Thymus (tissue), 11 donors: ENCODE data around the gene OPCML. TPM values are rescaled to one million over a fixed set of nuclear protein-coding genes. Genes with fewer than 3 reads are reported as not detected.

Source experiments
- DNase-seq, 9 donors: peaks; one replicate each; pipeline ENCODE4 v3.0.0-alpha.2; 2013; ENCODE audit warnings: low spot score in 9 of 9, low read depth in 6 of 9, missing footprints in 1 of 9
- H3K27ac ChIP-seq, 2 donors: one replicate each; pipeline ENCODE4 v1.5.1; 2013; ENCODE audit warnings: control low read depth in 1 of 2, low read depth in 1 of 2, low read length in 1 of 2, mild to moderate bottlenecking in 1 of 2, moderate library complexity in 1 of 2
- H3K27me3 ChIP-seq, 2 donors: one replicate each; pipeline ENCODE4 v1.5.1; 2013; ENCODE audit warnings: low read length in 1 of 2; ENCODE audit not compliant: control insufficient read depth in 2 of 2, insufficient read depth in 1 of 2
- H3K36me3 ChIP-seq, 2 donors: one replicate each; pipeline ENCODE4 v1.5.1; 2013; ENCODE audit warnings: low read length in 1 of 2, mild to moderate bottlenecking in 1 of 2, moderate library complexity in 1 of 2; ENCODE audit not compliant: control insufficient read depth in 2 of 2, insufficient read depth in 2 of 2
- H3K4me1 ChIP-seq, 2 donors: one replicate each; pipeline ENCODE4 v1.5.1; 2013; ENCODE audit warnings: low read length in 2 of 2; ENCODE audit not compliant: control insufficient read depth in 2 of 2, insufficient read depth in 2 of 2
- H3K4me3 ChIP-seq, 2 donors: one replicate each; pipeline ENCODE4 v1.5.1; 2013; ENCODE audit warnings: low read length in 2 of 2, control low read depth in 1 of 2, mild to moderate bottlenecking in 1 of 2
- H3K9me3 ChIP-seq, 2 donors: one replicate each; pipeline ENCODE4 v1.5.1; 2013; ENCODE audit warnings: low read length in 1 of 2, mild to moderate bottlenecking in 1 of 2; ENCODE audit not compliant: control insufficient read depth in 2 of 2, insufficient read depth in 1 of 2
- WGBS: extraction: QIAGEN DNeasy Blood & Tissue Kit; methylation state at CpG from one replicate; pipeline ENCODE4 v1.1.7; 2013; 5-methylcytosine and 5-hydroxymethylcytosine counted together
- polyA plus RNA-seq: library from polyadenylated mRNA; stranded (reverse); fragments of 200-250 nt; gene quantifications from one replicate; pipeline ENCODE4 v1.2.3, GENCODE V29; 2013
- total RNA-seq: library from RNA; stranded (reverse); fragments of 120-200 nt; gene quantifications from one replicate; pipeline ENCODE4 v1.2.4, GENCODE V29; 2013
- donor health status: healthy.

OPCML gene
- total and polyA plus RNA-seq, 2 donors = 0.07 to 0.09 TPM

DNA sequence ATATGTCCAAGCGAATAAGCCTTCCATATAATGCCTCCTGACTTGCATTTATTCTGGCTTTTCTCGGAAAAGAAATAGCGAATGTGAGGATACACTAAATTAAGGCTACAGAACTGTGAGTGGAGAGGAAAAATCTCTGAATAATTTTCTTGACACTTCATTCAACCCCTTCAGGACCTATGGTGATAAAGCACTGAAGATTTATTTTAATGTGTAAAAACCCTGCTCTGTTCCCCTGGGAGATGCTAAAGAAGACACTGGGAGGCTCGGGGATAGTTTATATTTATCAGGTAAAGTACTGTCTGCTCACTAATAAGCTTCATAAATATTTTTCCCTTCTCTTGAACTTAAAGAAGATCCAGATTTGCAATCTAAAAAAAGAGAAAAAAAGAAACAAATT is 895.8 kb downstream of the OPCML start:
- Histone ChIP-seq H3K4me3 (no peak overlapping the region), H3K27ac (no peak overlapping the region), H3K4me1 (peaks cover 0 to 3% of the 10 kb centered on the region in 2 donors), H3K9me3 (no peaks in the 10 kb centered on the region), H3K27me3 (no peaks in the 10 kb centered on the region), H3K36me3 (no peaks in the 10 kb centered on the region)
- WGBS = 90% methylated on average over 4 of the region's 4 CpGs
- no peak for DNase-seq

DNA sequence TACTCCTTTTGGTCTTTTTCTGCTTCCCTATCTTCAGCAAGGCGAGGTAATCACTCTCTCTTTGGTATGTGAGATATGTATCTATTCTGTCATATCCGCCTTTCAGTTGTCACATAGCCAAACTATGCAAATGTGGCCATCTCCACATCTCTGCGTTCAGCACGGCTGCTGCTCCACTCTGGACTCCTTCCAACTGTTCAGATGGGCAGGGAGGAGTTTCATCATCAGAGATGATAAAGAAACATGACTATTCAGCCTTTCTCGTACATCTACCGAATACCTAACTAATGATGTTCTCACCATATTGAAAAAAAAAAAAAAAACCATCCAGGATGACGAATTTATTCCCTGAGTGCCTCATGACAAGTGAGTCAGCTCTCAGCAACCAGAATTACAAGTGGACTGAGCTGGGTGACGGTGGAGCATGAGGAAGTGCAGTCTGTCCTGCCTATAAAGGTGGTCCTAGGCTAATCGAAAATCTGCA is 899.6 kb downstream of the OPCML start:
- no peaks in the 10 kb centered on the region for H3K27me3 ChIP-seq
- DNase-seq = no peak
- no peaks in the 10 kb centered on the region for H3K36me3 ChIP-seq
- 81% methylated on average over 9 of the region's 9 CpGs for WGBS
- no peaks in the 10 kb centered on the region for H3K4me1 ChIP-seq
- H3K4me3 ChIP-seq = no peak overlapping the region
- H3K9me3 ChIP-seq = no peaks in the 10 kb centered on the region
- no peak overlapping the region for H3K27ac ChIP-seq

DNA sequence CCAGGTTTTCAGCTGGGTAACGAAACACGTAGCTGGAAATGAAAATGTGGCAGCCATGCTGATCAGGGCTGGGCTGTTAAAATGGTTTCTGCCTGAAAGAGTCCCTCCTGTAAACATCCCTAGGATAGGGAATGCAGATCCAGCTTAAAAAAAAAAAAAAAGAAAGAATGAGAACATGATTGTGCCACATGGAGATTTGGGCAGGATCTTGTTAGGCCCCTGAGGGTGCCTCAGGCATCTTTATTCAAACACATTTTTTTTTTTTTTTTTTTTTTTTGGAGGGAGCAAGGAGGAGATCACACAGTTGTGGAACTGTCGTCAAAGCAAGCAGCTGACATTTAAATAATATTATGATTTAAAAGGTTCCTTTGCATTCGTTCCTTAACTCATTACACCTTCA is 900.3 kb downstream of the OPCML start:
- Histone ChIP-seq H3K27me3 (no peaks in the 10 kb centered on the region), H3K4me3 (no peak overlapping the region), H3K4me1 (no peaks in the 10 kb centered on the region), H3K9me3 (no peaks in the 10 kb centered on the region), H3K36me3 (no peaks in the 10 kb centered on the region), H3K27ac (no peak overlapping the region)
- WGBS = 94% methylated on average over 4 of the region's 4 CpGs
- DNase-seq = no peak

DNA sequence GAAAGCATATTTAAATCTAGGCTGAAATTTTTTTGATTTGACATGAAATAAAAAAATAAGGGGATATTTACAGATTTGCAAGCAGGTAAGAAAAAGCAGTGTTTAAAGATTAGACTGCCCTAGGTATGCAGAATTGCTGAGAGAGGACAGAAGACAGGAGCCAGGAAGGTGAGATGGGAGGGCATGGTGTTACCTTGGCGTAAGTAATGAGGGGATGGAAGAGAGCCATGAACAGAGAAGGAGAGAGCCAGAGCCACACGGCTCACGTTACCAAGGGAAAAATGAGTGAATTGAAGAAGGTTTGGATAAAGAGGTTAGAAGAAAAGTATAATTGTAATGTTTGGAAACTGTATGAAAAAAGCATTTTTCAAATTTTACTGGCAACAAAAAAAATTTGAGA is 904.3 kb downstream of the OPCML start:
- no peaks in the 10 kb centered on the region for H3K9me3 ChIP-seq
- WGBS = 93% methylated on average over 3 of the region's 3 CpGs
- H3K36me3 ChIP-seq = no peaks in the 10 kb centered on the region
- H3K27ac ChIP-seq = no peak overlapping the region
- H3K4me3 ChIP-seq = no peak overlapping the region
- H3K27me3 ChIP-seq = no peaks in the 10 kb centered on the region
- no peak for DNase-seq
- H3K4me1 ChIP-seq = no peaks in the 10 kb centered on the region

DNA sequence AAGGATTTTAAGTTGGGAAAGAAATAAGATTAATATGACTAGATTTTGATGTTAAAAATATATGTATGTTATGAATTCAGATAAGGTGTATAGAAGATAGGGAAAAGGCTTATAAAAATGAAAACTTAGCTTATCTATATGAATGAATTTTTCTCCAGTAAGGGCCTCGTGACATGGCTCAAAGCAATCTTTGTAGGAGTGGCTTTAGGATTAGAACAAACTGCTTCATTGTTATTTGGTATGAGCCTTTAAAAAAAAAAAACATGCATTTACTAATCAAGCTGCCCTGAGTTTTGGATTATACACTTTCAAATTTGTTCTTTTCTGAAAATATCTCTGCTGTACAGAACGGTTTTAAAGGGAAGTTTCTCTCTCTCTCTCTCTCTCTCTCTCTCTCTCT is 905.9 kb downstream of the OPCML start:
- WGBS = 76% methylated on average over 2 of the region's 2 CpGs
- DNase-seq = no peak
- H3K27ac ChIP-seq = no peak overlapping the region
- no peaks in the 10 kb centered on the region for H3K27me3 ChIP-seq
- no peaks in the 10 kb centered on the region for H3K36me3 ChIP-seq
- H3K9me3 ChIP-seq = no peaks in the 10 kb centered on the region
- no peak overlapping the region for H3K4me3 ChIP-seq
- no peaks in the 10 kb centered on the region for H3K4me1 ChIP-seq

DNA sequence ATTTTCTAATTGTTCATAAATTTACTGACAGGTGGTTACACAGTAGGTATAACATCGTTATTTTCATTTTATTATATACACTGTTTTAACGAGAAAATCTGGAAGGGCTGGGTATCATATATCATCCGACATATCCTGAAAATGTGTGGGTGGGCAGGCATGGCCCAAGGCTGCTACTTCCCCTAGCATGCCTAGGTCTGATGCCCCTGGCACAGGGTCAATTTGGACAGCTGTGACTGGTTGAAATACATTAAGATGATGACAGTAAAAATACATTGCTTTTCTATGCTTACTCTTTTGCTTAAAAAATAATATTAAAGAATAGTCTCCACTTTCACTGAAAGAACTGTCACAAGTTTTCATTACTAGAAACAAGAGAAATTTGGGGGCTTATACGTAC is 908.8 kb downstream of the OPCML start:
- Histone ChIP-seq H3K4me3 (no peak overlapping the region), H3K9me3 (no peaks in the 10 kb centered on the region), H3K27ac (no peak overlapping the region), H3K27me3 (no peaks in the 10 kb centered on the region), H3K36me3 (no peaks in the 10 kb centered on the region), H3K4me1 (no peaks in the 10 kb centered on the region)
- WGBS = 82% methylated on average over 4 of the region's 4 CpGs
- no peak for DNase-seq

DNA sequence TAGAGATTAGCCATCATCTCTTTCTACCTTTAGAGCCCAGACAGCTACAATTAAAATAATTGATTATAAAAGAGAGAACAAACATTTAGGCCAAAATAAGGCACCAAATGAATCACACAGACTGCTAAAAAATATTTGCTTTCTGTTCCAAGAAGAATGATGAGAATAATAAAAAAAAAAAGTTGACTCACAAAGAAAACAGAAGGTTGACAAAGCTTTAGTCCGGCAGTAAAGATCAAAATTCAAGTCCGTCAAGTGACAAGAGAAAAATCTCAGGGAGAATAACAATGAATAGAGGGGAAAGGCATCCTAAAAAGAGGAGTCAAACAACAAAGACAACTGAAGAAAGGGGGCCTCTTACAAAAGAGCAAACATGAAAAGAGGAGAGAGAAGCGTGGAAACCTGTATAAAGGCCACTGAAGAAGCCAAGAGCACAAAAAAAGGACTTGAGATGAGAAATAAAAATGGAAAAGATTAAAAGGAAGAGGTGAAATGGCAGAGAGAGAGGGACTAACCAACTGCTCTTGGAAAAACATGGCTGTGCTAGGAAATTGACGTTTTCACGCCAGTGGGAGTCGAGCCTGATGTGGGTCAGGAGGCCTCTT is 910.2 kb downstream of the OPCML start:
- Histone ChIP-seq H3K4me1 (no peaks in the 10 kb centered on the region), H3K36me3 (no peaks in the 10 kb centered on the region), H3K27ac (no peak overlapping the region), H3K27me3 (no peaks in the 10 kb centered on the region), H3K9me3 (no peaks in the 10 kb centered on the region), H3K4me3 (no peak overlapping the region)
- no peak for DNase-seq
- 87% methylated on average over 6 of the region's 6 CpGs for WGBS

DNA sequence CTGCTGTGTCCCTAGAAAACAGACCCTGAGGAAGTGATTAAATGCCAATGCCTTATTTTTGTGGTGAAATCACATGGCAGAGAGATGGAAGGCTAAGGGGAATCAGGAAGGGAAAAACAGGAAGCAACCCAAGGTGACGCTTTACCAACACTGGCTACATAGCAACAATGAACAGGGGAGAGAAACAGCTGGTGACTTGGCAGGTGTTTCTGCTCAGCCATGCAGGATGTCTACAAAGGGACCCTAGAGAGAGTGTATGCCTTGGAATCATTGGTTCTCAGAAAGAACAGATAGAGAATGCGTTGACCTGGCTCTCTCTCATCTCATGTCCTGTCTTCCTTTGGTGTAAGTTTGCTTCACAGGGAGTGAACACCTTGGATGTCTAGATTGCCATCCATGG is 911.9 kb downstream of the OPCML start:
- Histone ChIP-seq H3K36me3 (no peaks in the 10 kb centered on the region), H3K27me3 (no peaks in the 10 kb centered on the region), H3K4me1 (no peaks in the 10 kb centered on the region), H3K4me3 (no peak overlapping the region), H3K27ac (no peak overlapping the region), H3K9me3 (no peaks in the 10 kb centered on the region)
- no peak for DNase-seq
- 79% methylated on average over 2 of the region's 2 CpGs for WGBS

DNA sequence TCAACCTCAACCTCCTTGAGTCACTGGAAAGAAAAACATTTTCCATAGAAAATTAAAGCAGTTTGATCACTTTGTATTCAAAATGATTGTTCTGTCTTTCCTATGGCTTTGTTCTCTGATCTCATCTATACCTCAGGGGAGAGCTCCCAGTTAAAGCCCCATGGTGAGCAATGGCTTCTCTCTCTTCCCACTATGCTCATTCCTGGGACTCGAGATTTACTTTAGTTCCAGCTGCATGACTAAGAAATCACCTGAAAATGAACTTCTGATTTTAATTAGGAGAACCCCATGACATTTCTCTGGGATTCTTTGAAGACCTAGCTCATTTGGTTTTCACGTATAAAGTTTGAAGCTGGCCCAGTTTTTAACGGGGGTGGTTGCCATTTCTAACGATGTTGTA is 921.5 kb downstream of the OPCML start:
- Histone ChIP-seq H3K4me3 (no peak overlapping the region), H3K27me3 (no peaks in the 10 kb centered on the region), H3K36me3 (no peaks in the 10 kb centered on the region), H3K27ac (no peak overlapping the region), H3K9me3 (no peaks in the 10 kb centered on the region), H3K4me1 (no peaks in the 10 kb centered on the region)
- no peak for DNase-seq
- WGBS = 92% methylated on average over 4 of the region's 4 CpGs

DNA sequence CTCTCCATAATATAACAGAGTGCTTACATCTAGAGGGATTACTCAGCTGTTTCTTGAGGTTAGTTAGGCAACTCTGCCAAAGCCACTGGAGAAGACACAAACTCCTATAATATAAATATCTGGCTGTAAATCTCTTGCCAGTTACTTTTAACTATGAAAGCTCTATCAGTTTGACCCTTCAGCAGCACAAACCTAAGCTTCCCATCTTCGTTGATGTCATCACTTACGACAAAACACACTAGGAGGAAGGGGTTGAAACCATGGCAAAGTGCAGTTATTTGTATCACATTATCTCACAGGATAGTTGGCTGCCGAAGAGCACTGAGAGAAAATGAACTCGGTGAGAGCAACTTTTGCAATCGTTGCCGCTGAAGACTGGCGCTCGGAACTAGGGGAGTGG is 922.1 kb downstream of the OPCML start:
- no peaks in the 10 kb centered on the region for H3K27me3 ChIP-seq
- no peak overlapping the region for H3K4me3 ChIP-seq
- no peaks in the 10 kb centered on the region for H3K36me3 ChIP-seq
- H3K4me1 ChIP-seq = no peaks in the 10 kb centered on the region
- no peaks in the 10 kb centered on the region for H3K9me3 ChIP-seq
- 94% methylated on average over 8 of the region's 8 CpGs for WGBS
- no peak for DNase-seq
- no peak overlapping the region for H3K27ac ChIP-seq
